ENCODE results near the gene HINT3. TPM values are rescaled to one million over a fixed set of nuclear protein-coding genes. Genes with fewer than 3 reads are reported as not detected.

HINT3 gene
- total and polyA plus RNA-seq, 2 experiments from 2014 or later = 1.8 to 8.0 TPM

DNA sequence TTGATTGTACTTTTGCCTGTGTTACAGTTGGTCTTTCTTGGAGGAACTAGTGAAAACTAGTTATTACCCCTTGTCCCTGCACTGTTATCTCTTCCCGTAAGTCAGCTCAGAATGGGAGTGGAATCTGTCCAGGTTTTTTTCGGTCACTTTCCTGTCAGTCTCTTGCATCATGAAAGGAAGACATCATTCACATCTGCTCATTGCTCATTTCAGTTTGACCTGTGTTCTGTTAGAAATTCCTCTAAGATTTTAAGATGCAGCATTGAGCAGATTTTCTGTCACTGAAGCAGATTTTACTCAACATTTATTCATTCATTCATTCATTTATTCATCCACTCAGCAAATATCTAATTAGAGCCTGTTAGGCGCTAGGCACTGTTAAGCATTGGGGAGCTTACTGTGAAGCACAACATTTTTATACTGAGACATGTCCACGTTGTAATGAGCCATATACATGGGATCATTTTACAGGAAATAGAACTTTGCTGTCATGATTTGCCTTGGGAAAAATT is 33.1 kb upstream of the HINT3 start:
- peaks cover 2% of the 10 kb centered on the region for H3K27me3 Mint-ChIP-seq (ENCODE audit: insufficient read depth, low read depth, poor library complexity)
- no peak overlapping the region for H2AFZ ChIP-seq
- TF ChIP-seq, protein P1, sequence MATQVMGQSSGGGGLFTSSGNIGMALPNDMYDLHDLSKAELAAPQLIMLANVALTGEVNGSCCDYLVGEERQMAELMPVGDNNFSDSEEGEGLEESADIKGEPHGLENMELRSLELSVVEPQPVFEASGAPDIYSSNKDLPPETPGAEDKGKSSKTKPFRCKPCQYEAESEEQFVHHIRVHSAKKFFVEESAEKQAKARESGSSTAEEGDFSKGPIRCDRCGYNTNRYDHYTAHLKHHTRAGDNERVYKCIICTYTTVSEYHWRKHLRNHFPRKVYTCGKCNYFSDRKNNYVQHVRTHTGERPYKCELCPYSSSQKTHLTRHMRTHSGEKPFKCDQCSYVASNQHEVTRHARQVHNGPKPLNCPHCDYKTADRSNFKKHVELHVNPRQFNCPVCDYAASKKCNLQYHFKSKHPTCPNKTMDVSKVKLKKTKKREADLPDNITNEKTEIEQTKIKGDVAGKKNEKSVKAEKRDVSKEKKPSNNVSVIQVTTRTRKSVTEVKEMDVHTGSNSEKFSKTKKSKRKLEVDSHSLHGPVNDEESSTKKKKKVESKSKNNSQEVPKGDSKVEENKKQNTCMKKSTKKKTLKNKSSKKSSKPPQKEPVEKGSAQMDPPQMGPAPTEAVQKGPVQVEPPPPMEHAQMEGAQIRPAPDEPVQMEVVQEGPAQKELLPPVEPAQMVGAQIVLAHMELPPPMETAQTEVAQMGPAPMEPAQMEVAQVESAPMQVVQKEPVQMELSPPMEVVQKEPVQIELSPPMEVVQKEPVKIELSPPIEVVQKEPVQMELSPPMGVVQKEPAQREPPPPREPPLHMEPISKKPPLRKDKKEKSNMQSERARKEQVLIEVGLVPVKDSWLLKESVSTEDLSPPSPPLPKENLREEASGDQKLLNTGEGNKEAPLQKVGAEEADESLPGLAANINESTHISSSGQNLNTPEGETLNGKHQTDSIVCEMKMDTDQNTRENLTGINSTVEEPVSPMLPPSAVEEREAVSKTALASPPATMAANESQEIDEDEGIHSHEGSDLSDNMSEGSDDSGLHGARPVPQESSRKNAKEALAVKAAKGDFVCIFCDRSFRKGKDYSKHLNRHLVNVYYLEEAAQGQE (IDR thresholded peaks at IDR 0.05; ENCODE audit: unreplicated experiment) = no peak
- no peak for TF ChIP-seq STAT1 (IDR thresholded peaks at IDR 0.05; ENCODE audit: unreplicated experiment)
- TF ChIP-seq NANOG (IDR thresholded peaks at IDR 0.05; ENCODE audit: borderline replicate concordance) = no peak
- TF ChIP-seq ZNF114 (CRISPR knock-in tag; IDR thresholded peaks at IDR 0.05) = no peak
- TF ChIP-seq, protein P2, sequence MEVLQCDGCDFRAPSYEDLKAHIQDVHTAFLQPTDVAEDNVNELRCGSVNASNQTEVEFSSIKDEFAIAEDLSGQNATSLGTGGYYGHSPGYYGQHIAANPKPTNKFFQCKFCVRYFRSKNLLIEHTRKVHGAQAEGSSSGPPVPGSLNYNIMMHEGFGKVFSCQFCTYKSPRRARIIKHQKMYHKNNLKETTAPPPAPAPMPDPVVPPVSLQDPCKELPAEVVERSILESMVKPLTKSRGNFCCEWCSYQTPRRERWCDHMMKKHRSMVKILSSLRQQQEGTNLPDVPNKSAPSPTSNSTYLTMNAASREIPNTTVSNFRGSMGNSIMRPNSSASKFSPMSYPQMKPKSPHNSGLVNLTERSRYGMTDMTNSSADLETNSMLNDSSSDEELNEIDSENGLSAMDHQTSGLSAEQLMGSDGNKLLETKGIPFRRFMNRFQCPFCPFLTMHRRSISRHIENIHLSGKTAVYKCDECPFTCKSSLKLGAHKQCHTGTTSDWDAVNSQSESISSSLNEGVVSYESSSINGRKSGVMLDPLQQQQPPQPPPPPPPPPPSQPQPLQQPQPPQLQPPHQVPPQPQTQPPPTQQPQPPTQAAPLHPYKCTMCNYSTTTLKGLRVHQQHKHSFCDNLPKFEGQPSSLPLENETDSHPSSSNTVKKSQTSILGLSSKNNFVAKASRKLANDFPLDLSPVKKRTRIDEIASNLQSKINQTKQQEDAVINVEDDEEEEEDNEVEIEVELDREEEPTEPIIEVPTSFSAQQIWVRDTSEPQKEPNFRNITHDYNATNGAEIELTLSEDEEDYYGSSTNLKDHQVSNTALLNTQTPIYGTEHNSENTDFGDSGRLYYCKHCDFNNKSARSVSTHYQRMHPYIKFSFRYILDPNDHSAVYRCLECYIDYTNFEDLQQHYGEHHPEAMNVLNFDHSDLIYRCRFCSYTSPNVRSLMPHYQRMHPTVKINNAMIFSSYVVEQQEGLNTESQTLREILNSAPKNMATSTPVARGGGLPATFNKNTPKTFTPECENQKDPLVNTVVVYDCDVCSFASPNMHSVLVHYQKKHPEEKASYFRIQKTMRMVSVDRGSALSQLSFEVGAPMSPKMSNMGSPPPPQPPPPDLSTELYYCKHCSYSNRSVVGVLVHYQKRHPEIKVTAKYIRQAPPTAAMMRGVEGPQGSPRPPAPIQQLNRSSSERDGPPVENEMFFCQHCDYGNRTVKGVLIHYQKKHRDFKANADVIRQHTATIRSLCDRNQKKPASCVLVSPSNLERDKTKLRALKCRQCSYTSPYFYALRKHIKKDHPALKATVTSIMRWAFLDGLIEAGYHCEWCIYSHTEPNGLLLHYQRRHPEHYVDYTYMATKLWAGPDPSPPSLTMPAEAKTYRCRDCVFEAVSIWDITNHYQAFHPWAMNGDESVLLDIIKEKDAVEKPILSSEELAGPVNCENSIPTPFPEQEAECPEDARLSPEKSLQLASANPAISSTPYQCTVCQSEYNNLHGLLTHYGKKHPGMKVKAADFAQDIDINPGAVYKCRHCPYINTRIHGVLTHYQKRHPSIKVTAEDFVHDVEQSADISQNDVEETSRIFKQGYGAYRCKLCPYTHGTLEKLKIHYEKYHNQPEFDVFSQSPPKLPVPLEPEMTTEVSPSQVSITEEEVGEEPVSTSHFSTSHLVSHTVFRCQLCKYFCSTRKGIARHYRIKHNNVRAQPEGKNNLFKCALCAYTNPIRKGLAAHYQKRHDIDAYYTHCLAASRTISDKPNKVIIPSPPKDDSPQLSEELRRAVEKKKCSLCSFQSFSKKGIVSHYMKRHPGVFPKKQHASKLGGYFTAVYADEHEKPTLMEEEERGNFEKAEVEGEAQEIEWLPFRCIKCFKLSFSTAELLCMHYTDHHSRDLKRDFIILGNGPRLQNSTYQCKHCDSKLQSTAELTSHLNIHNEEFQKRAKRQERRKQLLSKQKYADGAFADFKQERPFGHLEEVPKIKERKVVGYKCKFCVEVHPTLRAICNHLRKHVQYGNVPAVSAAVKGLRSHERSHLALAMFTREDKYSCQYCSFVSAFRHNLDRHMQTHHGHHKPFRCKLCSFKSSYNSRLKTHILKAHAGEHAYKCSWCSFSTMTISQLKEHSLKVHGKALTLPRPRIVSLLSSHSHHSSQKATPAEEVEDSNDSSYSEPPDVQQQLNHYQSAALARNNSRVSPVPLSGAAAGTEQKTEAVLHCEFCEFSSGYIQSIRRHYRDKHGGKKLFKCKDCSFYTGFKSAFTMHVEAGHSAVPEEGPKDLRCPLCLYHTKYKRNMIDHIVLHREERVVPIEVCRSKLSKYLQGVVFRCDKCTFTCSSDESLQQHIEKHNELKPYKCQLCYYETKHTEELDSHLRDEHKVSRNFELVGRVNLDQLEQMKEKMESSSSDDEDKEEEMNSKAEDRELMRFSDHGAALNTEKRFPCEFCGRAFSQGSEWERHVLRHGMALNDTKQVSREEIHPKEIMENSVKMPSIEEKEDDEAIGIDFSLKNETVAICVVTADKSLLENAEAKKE (CRISPR knock-in tag; IDR thresholded peaks at IDR 0.05) = no peak
- TF ChIP-seq ZNF331 (CRISPR knock-in tag; IDR thresholded peaks at IDR 0.05; ENCODE audit: low read depth) = no peak
- no peak for TF ChIP-seq CREB1 (CRISPR knock-in tag; IDR thresholded peaks at IDR 0.05; ENCODE audit: low read depth)
- no peak for TF ChIP-seq EZH2 (IDR thresholded peaks at IDR 0.05; ENCODE audit: low read depth, unreplicated experiment)
- TF ChIP-seq, protein P3, sequence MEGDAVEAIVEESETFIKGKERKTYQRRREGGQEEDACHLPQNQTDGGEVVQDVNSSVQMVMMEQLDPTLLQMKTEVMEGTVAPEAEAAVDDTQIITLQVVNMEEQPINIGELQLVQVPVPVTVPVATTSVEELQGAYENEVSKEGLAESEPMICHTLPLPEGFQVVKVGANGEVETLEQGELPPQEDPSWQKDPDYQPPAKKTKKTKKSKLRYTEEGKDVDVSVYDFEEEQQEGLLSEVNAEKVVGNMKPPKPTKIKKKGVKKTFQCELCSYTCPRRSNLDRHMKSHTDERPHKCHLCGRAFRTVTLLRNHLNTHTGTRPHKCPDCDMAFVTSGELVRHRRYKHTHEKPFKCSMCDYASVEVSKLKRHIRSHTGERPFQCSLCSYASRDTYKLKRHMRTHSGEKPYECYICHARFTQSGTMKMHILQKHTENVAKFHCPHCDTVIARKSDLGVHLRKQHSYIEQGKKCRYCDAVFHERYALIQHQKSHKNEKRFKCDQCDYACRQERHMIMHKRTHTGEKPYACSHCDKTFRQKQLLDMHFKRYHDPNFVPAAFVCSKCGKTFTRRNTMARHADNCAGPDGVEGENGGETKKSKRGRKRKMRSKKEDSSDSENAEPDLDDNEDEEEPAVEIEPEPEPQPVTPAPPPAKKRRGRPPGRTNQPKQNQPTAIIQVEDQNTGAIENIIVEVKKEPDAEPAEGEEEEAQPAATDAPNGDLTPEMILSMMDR (conservative IDR thresholded peaks at IDR 0.05; ENCODE audit: low read depth in 2 of 2) = no peak
- TF ChIP-seq EZH2phosphoT487 (IDR thresholded peaks at IDR 0.05; ENCODE audit: unreplicated experiment) = no peak
- TF ChIP-seq, protein P4, sequence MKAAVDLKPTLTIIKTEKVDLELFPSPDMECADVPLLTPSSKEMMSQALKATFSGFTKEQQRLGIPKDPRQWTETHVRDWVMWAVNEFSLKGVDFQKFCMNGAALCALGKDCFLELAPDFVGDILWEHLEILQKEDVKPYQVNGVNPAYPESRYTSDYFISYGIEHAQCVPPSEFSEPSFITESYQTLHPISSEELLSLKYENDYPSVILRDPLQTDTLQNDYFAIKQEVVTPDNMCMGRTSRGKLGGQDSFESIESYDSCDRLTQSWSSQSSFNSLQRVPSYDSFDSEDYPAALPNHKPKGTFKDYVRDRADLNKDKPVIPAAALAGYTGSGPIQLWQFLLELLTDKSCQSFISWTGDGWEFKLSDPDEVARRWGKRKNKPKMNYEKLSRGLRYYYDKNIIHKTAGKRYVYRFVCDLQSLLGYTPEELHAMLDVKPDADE (IDR thresholded peaks at IDR 0.05) = no peak
- no peak for TF ChIP-seq JUNB (IDR thresholded peaks at IDR 0.05; ENCODE audit: unreplicated experiment)
- TF ChIP-seq POLR2AphosphoS5 (IDR thresholded peaks at IDR 0.05; ENCODE audit: low read depth) = no peak
- H3K9me2 ChIP-seq (ENCODE audit: insufficient read depth) = no peaks in the 10 kb centered on the region
- no peak overlapping the region for H3K4me2 ChIP-seq
- DNase-seq (ENCODE audit: low spot score) = no peak
- no peak overlapping the region for H3K27ac ChIP-seq (ENCODE audit: low read depth)
- H3K4me1 Mint-ChIP-seq = peaks cover 10% of the 10 kb centered on the region
- H3K9me3 Mint-ChIP-seq = no peaks in the 10 kb centered on the region
- H3K4me3 ChIP-seq = no peak overlapping the region
- H3K27me3 ChIP-seq (ENCODE audit: insufficient read depth) = no peaks in the 10 kb centered on the region
- H4K20me1 ChIP-seq (replicated peaks; ENCODE audit: insufficient read depth) = no peaks in the 10 kb centered on the region; the same call in 1 of the 2 replicates
- no peaks in the 10 kb centered on the region for H3F3A ChIP-seq (replicated peaks; ENCODE audit: low read depth)
- no peaks in the 10 kb centered on the region for H3K36me3 ChIP-seq (ENCODE audit: insufficient read depth)
- no peak for ATAC-seq
- H3K36me3 Mint-ChIP-seq (ENCODE audit: low read depth) = no peaks in the 10 kb centered on the region
- no peaks in the 10 kb centered on the region for H3K79me2 ChIP-seq (replicated peaks; ENCODE audit: insufficient read depth)
- H3K27ac Mint-ChIP-seq = no peak overlapping the region
- H3K4me1 ChIP-seq (ENCODE audit: insufficient read depth) = peaks cover 12% of the 10 kb centered on the region
- H3K4me3 Mint-ChIP-seq = no peak overlapping the region

Data from GM23338 (cell line).